Urothelium cell line (cell line): ENCODE results near the gene JUN.

Source experiments
- DNase-seq: peaks from one replicate; pipeline ENCODE4 v3.0.0; 2011; ENCODE audit warnings: low spot score, mixed read lengths
- FAIRE-seq: peaks from 2 replicates; lab custom pipeline; 2011; peaks lifted over from hg19 to GRCh38; lab: Jason Lieb, UNC

Gene JUN

GRCh38 chr1:58783993-58784757 lies at the start of gene JUN:
JUN (minus strand) TSS chr1:58784047; CDS start chr1:58783070, 977 bp downstream.
- no peak for FAIRE-seq

GRCh38 chr1:58833166-58833565 lies 49.3 kb upstream of the JUN start:
- DNase-seq (no peak), FAIRE-seq (no peak)

More at GRCh38 chr1:58783993-58784757, at the start of gene JUN:
- DNase-seq, result peak; percentile 97

- DNase-seq (no peak), FAIRE-seq (no peak)
Measured at GRCh38 chr1:58830291-58830690, 46.4 kb upstream of the JUN start.

GRCh38 chr1:58829866-58830265 lies 46.0 kb upstream of the JUN start:
- DNase-seq (no peak), FAIRE-seq (no peak)

- no peak for FAIRE-seq
- DNase-seq, result no peak
Measured at GRCh38 chr1:58827298-58827697, 43.5 kb upstream of the JUN start.

GRCh38 chr1:58824753-58825389 lies 41.0 kb upstream of the JUN start:
- no peak for DNase-seq
- FAIRE-seq, result no peak

- FAIRE-seq, result no peak
- peak; percentile 54 for DNase-seq
Measured at GRCh38 chr1:58823481-58824010, 39.7 kb upstream of the JUN start.

- DNase-seq (no peak), FAIRE-seq (no peak)
Measured at GRCh38 chr1:58821309-58821708, 37.5 kb upstream of the JUN start.

GRCh38 chr1:58818976-58819375 lies 35.1 kb upstream of the JUN start:
- DNase-seq (no peak), FAIRE-seq (no peak)

GRCh38 chr1:58818075-58818474 lies 34.2 kb upstream of the JUN start:
- no peak for FAIRE-seq

GRCh38 chr1:58816747-58817221 lies 32.9 kb upstream of the JUN start:
- FAIRE-seq (no peak), DNase-seq (no peak)

More at GRCh38 chr1:58818075-58818474, 34.2 kb upstream of the JUN start:
- peak; percentile 47 for DNase-seq

- DNase-seq (peak; percentile 89), FAIRE-seq (no peak)
Measured at GRCh38 chr1:58816072-58816746, 32.4 kb upstream of the JUN start.

GRCh38 chr1:58815686-58816071 lies 31.8 kb upstream of the JUN start:
- no peak for FAIRE-seq
- DNase-seq, result peak; percentile 44

GRCh38 chr1:58815069-58815685 lies 31.3 kb upstream of the JUN start:
- FAIRE-seq (no peak), DNase-seq (peak; percentile 86)

GRCh38 chr1:58814251-58815068 lies 30.6 kb upstream of the JUN start:
- DNase-seq (no peak), FAIRE-seq (no peak)

GRCh38 chr1:58813801-58814200 lies 30.0 kb upstream of the JUN start:
- FAIRE-seq (no peak), DNase-seq (no peak)

- no peak for FAIRE-seq
Measured at GRCh38 chr1:58813361-58813760, 29.5 kb upstream of the JUN start.

GRCh38 chr1:58812926-58813325 lies 29.1 kb upstream of the JUN start:
- DNase-seq, result no peak
- no peak for FAIRE-seq

More at GRCh38 chr1:58813361-58813760, 29.5 kb upstream of the JUN start:
- no peak for DNase-seq

- DNase-seq (no peak), FAIRE-seq (no peak)
Measured at GRCh38 chr1:58812468-58812867, 28.6 kb upstream of the JUN start.

GRCh38 chr1:58811303-58811702 lies 27.5 kb upstream of the JUN start:
- FAIRE-seq (no peak), DNase-seq (no peak)
